Panc1 (cell line): ENCODE data around the gene PAX9. TPM values are rescaled to one million over a fixed set of nuclear protein-coding genes. Genes with fewer than 3 reads are reported as not detected.

ENCODE experiments used
- ATAC-seq: fragments of 200-7000 bp; cut with Tn5 transposase; 2 replicates; pipeline ENCODE4 v1.9.1; 2020; ENCODE audit warnings: mild to moderate bottlenecking, moderate library complexity
- BruUV-seq: library from RNA; stranded (reverse); fragments of 400-500 nt; replicated peaks from 2 replicates; lab custom pipeline; 2021; lab: Mats Ljungman, UMichigan
- CTCF ChIA-PET: fragments of 300-600 bp; sonication (Branson Sonifier 250); formaldehyde crosslinking; loops from one replicate; lab custom pipeline; 2022; ENCODE audit warnings: antibody characterized with exemption; lab: Charles Lee
- POLR2A ChIA-PET: fragments of 300-600 bp; sonication (Branson Sonifier 250); formaldehyde crosslinking; loops from one replicate; lab custom pipeline; 2022; ENCODE audit warnings: antibody characterized with exemption; lab: Charles Lee
- DNase-seq: peaks from one replicate; pipeline ENCODE4 v3.0.0-alpha.2; 2010; ENCODE audit warnings: low read depth, low spot score
- H3K27ac ChIP-seq: 2 replicates; pipeline ENCODE4 v1.5.1; 2011; ENCODE audit warnings: mild to moderate bottlenecking, low read length, inconsistent platforms
- H3K27me3 ChIP-seq: fragments of 200-500 bp; sonication (Bioruptor generic); 2 replicates; pipeline ENCODE4 v1.6.0; 2014; ENCODE audit warnings: low read length, inconsistent platforms; ENCODE audit not compliant: control insufficient read depth, insufficient read depth
- H3K36me3 ChIP-seq: fragments of 200-500 bp; sonication (Bioruptor generic); 2 replicates; pipeline ENCODE4 v1.5.1; 2014; ENCODE audit warnings: inconsistent platforms, mild to moderate bottlenecking, low read length, moderate library complexity; ENCODE audit not compliant: control insufficient read depth, insufficient read depth
- H3K4me1 ChIP-seq: 2 replicates; pipeline ENCODE4 v1.5.1; 2011; ENCODE audit warnings: inconsistent platforms, mild to moderate bottlenecking, low read length, moderate library complexity; ENCODE audit not compliant: control insufficient read depth, insufficient read depth
- H3K4me3 ChIP-seq, 2 experiments: 2 replicates each; pipeline ENCODE4 v1.5.1; 2011 to 2012; ENCODE audit warnings: low read depth in 2 of 2, low read length in 2 of 2, mild to moderate bottlenecking in 2 of 2, inconsistent platforms in 1 of 2, moderate library complexity in 1 of 2
- H3K9me3 ChIP-seq: fragments of 200-500 bp; sonication (Bioruptor generic); 2 replicates; pipeline ENCODE4 v1.5.1; 2014; ENCODE audit warnings: low read depth, mild to moderate bottlenecking, inconsistent platforms, low read length, moderate library complexity; ENCODE audit not compliant: control insufficient read depth, insufficient read depth
- POLR2AphosphoS5 ChIP-seq: IDR thresholded peaks from 2 replicates; pipeline ENCODE4 v1.6.1; 2012; ENCODE audit warnings: mild to moderate bottlenecking, low read depth, low read length, moderate library complexity
- REST ChIP-seq, 2 experiments: IDR thresholded peaks; 2 replicates each; pipeline ENCODE4 v1.6.1; 2011 to 2012; ENCODE audit warnings: low read depth in 2 of 2, control low read depth in 1 of 2, low read length in 1 of 2, mild to moderate bottlenecking in 1 of 2, moderate library complexity in 1 of 2; ENCODE audit not compliant: insufficient read depth in 1 of 2
- SIN3A ChIP-seq: IDR thresholded peaks from 2 replicates; pipeline ENCODE4 v1.6.1; 2012; ENCODE audit warnings: low read depth, mild to moderate bottlenecking, low read length, moderate library complexity, borderline replicate concordance; ENCODE audit not compliant: insufficient read depth
- TCF7L2 ChIP-seq: IDR thresholded peaks from 2 replicates; pipeline ENCODE4 v1.6.1; 2011; ENCODE audit warnings: mild to moderate bottlenecking, low read depth, low read length, inconsistent platforms
- in situ Hi-C: cut with HindIII; loops from 2 replicates; pipeline ENCODE4 v1.10.0; 2016; ENCODE audit warnings: low sequenced_read_pairs, low pct_unique_long_range_greater_than_20kb
- intact Hi-C: fragments of 100-400 bp; cut with micrococcal nuclease; formaldehyde crosslinking; loops from one replicate; pipeline ENCODE4 v1.10.0; 2022; ENCODE audit not compliant: unreplicated experiment
- total RNA-seq: library from RNA; stranded (reverse); gene quantifications from one replicate; pipeline ENCODE4 v1.2.1, GENCODE V29; 2021; ENCODE audit not compliant: unreplicated experiment
- TF ChIP-seq, protein P1 (sequence below): fragments of 450-650 bp; IDR thresholded peaks from 2 replicates; pipeline ENCODE4 v1.5.1; 2017; ENCODE audit warnings: mild to moderate bottlenecking

Gene PAX9
- total RNA-seq, 1 experiment from 2014 or later, result 0.82 TPM

GRCh38 chr14:36720657-36721056 lies 59.0 kb downstream of the PAX9 start:
- no peaks in the 10 kb centered on the region for H3K27me3 ChIP-seq
- no peak for ATAC-seq
- H3K9me3 ChIP-seq, result no peaks in the 10 kb centered on the region
- in situ Hi-C loops (no loop called here), intact Hi-C loops (no loop called here)
- TF ChIP-seq TCF7L2, result no peak
- TF ChIP-seq, protein P1, sequence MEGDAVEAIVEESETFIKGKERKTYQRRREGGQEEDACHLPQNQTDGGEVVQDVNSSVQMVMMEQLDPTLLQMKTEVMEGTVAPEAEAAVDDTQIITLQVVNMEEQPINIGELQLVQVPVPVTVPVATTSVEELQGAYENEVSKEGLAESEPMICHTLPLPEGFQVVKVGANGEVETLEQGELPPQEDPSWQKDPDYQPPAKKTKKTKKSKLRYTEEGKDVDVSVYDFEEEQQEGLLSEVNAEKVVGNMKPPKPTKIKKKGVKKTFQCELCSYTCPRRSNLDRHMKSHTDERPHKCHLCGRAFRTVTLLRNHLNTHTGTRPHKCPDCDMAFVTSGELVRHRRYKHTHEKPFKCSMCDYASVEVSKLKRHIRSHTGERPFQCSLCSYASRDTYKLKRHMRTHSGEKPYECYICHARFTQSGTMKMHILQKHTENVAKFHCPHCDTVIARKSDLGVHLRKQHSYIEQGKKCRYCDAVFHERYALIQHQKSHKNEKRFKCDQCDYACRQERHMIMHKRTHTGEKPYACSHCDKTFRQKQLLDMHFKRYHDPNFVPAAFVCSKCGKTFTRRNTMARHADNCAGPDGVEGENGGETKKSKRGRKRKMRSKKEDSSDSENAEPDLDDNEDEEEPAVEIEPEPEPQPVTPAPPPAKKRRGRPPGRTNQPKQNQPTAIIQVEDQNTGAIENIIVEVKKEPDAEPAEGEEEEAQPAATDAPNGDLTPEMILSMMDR, result no peak
- no peak for TF ChIP-seq POLR2AphosphoS5
- no peak for TF ChIP-seq SIN3A
- no peak for TF ChIP-seq REST (IDR thresholded peaks at IDR 0.05; ENCODE audit: insufficient read depth in 1 of 2, low read depth in 2 of 2, low read length in 1 of 2)
- DNase-seq, result no peak
- H3K4me1 ChIP-seq, result no peaks in the 10 kb centered on the region
- ChIA-PET POLR2A (no interaction called here), CTCF (no interaction called here)
- H3K27ac ChIP-seq, result no peak overlapping the region
- no TSS peak for BruUV-seq
- H3K36me3 ChIP-seq, result no peaks in the 10 kb centered on the region
- no peak overlapping the region for H3K4me3 ChIP-seq

- in situ Hi-C loops, result no loop called here
- H3K4me1 ChIP-seq, result no peaks in the 10 kb centered on the region
- H3K27me3 ChIP-seq, result no peaks in the 10 kb centered on the region
- CTCF ChIA-PET, result no interaction called here
- H3K27ac ChIP-seq, result no peak overlapping the region
- H3K4me3 ChIP-seq, result no peak overlapping the region
- POLR2A ChIA-PET, result no interaction called here
- TF ChIP-seq, protein P1, result no peak
- TF ChIP-seq REST (IDR thresholded peaks at IDR 0.05; ENCODE audit: insufficient read depth in 1 of 2, low read depth in 2 of 2, low read length in 1 of 2) (no peak), TCF7L2 (no peak), SIN3A (no peak), POLR2AphosphoS5 (no peak)
- no peaks in the 10 kb centered on the region for H3K36me3 ChIP-seq
- DNase-seq, result no peak
- H3K9me3 ChIP-seq, result no peaks in the 10 kb centered on the region
- intact Hi-C loops, result no loop called here
- no TSS peak for BruUV-seq
- ATAC-seq, result no peak
Measured at GRCh38 chr14:36721877-36722276, 60.2 kb downstream of the PAX9 start.
